ENCODE measurements around the gene OTOF.

DNA sequence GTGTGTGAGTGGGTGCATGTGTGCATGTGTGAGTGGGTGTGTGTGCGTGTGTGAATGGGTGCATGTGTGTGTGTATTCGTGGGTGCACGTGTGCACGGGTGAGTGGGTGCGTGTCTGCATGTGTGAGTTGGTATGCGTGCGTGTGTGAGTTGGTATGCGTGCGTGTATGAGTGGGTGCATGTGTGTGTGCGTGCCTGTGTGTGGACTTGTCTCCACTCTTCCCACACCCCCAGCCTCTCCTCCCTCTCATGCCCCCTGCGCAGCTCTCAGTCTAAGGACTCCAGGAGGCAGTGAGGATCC lies 5.1 kb upstream of the OTOF start:
- TF ChIP-seq CSDE1 (IDR thresholded peaks at IDR 0.05) = no peak
- no peak for TF ChIP-seq EP300 (IDR thresholded peaks at IDR 0.05; ENCODE audit: low read length)
- TF ChIP-seq, protein P1, sequence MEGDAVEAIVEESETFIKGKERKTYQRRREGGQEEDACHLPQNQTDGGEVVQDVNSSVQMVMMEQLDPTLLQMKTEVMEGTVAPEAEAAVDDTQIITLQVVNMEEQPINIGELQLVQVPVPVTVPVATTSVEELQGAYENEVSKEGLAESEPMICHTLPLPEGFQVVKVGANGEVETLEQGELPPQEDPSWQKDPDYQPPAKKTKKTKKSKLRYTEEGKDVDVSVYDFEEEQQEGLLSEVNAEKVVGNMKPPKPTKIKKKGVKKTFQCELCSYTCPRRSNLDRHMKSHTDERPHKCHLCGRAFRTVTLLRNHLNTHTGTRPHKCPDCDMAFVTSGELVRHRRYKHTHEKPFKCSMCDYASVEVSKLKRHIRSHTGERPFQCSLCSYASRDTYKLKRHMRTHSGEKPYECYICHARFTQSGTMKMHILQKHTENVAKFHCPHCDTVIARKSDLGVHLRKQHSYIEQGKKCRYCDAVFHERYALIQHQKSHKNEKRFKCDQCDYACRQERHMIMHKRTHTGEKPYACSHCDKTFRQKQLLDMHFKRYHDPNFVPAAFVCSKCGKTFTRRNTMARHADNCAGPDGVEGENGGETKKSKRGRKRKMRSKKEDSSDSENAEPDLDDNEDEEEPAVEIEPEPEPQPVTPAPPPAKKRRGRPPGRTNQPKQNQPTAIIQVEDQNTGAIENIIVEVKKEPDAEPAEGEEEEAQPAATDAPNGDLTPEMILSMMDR (IDR thresholded peaks at IDR 0.05 in 2 of 3, conservative IDR thresholded peaks at IDR 0.05 in 1 of 3; ENCODE audit: insufficient read depth in 2 of 3, low read depth in 1 of 3, low read length in 3 of 3) = no peak
- no peak for TF ChIP-seq TCF3 (CRISPR knock-in tag; IDR thresholded peaks at IDR 0.05)
- no peak for TF ChIP-seq POLR2AphosphoS5 (IDR thresholded peaks at IDR 0.05; ENCODE audit: control insufficient read depth, insufficient read depth, low read depth, low read length)
- TF ChIP-seq CBX5 (IDR thresholded peaks at IDR 0.05; ENCODE audit: borderline replicate concordance, low read depth) = no peak
- no peak for TF ChIP-seq LEF1 (IDR thresholded peaks at IDR 0.05)
- TF ChIP-seq ZNF589 (CRISPR knock-in tag; IDR thresholded peaks at IDR 0.05; ENCODE audit: low read depth) = no peak
- no peak for TF ChIP-seq ZNF584 (CRISPR knock-in tag; IDR thresholded peaks at IDR 0.05; ENCODE audit: low read depth)
